Spinal cord (tissue), 10 donors: Measurements from ENCODE around the gene AGMO. TPM values are rescaled to one million over a fixed set of nuclear protein-coding genes. Genes with fewer than 3 reads are reported as not detected.

ENCODE experiments used
- DNase-seq, 6 donors: peaks; one replicate each; pipeline versions ENCODE4 v3.0.0 to v3.0.0-alpha.2; 2013 to 2015; ENCODE audit warnings: low spot score in 6 of 6, low read depth in 4 of 6
- H3K27ac ChIP-seq: one replicate; pipeline ENCODE4 v1.5.1; 2013; ENCODE audit warnings: low read depth, low read length, control low read depth
- H3K27me3 ChIP-seq: one replicate; pipeline ENCODE4 v1.6.1; 2013; ENCODE audit warnings: low read length; ENCODE audit not compliant: control insufficient read depth, insufficient read depth
- H3K36me3 ChIP-seq: one replicate; pipeline ENCODE4 v1.6.1; 2013; ENCODE audit warnings: low read length; ENCODE audit not compliant: control insufficient read depth, insufficient read depth
- H3K4me1 ChIP-seq: one replicate; pipeline ENCODE4 v1.6.1; 2013; ENCODE audit warnings: low read length; ENCODE audit not compliant: control insufficient read depth, insufficient read depth
- H3K4me3 ChIP-seq: one replicate; pipeline ENCODE4 v1.5.1; 2013; ENCODE audit warnings: low read depth, low read length, control low read depth
- H3K9me3 ChIP-seq: one replicate; pipeline ENCODE4 v1.6.1; 2013; ENCODE audit warnings: low read length; ENCODE audit not compliant: control insufficient read depth, insufficient read depth
- WGBS: methylation state at CpG from one replicate; pipeline ENCODE4 v1.1.5; 2013; ENCODE audit warnings: missing lambda C conversion rate; ENCODE audit not compliant: insufficient coverage; 5-methylcytosine and 5-hydroxymethylcytosine counted together
- polyA plus RNA-seq, 2 donors: library from polyadenylated mRNA; unstranded; fragments of 120-200 nt; gene quantifications; one replicate each; pipeline ENCODE4 v1.2.1, GENCODE V29; 2013; ENCODE audit not compliant: insufficient read length in 2 of 2
- total RNA-seq, 2 donors: library from RNA; depleted of rRNA in 1 of 2; stranded (reverse); fragments of 120-200 nt in 1 of 2; fragments of >200 nt in 1 of 2; gene quantifications; one replicate each; pipeline versions ENCODE4 v1.2.3 to v1.2.4, GENCODE V29; 2013 to 2014
- donor health status: healthy.

AGMO gene
- total and polyA plus RNA-seq, 4 donors = 0.30 to 2.9 (median 1.0) TPM

GRCh38 chr7:15567036-15567435 is 5.2 kb upstream of the AGMO start:
- no CpG with 5 or more reads among the region's 3 CpGs for WGBS
- no peaks in the 10 kb centered on the region for H3K36me3 ChIP-seq
- DNase-seq = no peak

GRCh38 chr7:15566476-15566875 is 4.7 kb upstream of the AGMO start:
- no peak for DNase-seq
- H3K27me3 ChIP-seq = no peaks in the 10 kb centered on the region
- no peak overlapping the region for H3K4me3 ChIP-seq
- H3K36me3 ChIP-seq = no peaks in the 10 kb centered on the region
- H3K9me3 ChIP-seq = no peaks in the 10 kb centered on the region
- 72% methylated on average over 3 of the region's 5 CpGs for WGBS
- H3K27ac ChIP-seq = no peak overlapping the region
- H3K4me1 ChIP-seq = no peaks in the 10 kb centered on the region

More at GRCh38 chr7:15567036-15567435, 5.2 kb upstream of the AGMO start:
- Histone ChIP-seq H3K9me3 (no peaks in the 10 kb centered on the region), H3K27ac (no peak overlapping the region), H3K27me3 (no peaks in the 10 kb centered on the region), H3K4me3 (no peak overlapping the region), H3K4me1 (no peaks in the 10 kb centered on the region)

GRCh38 chr7:15560968-15561367 is 847 bp downstream of the AGMO start:
- no peaks in the 10 kb centered on the region for H3K4me1 ChIP-seq
- H3K27ac ChIP-seq = peak overlapping the region; percentile 72
- WGBS = no CpG with 5 or more reads among the region's 1 CpG
- no peaks in the 10 kb centered on the region for H3K36me3 ChIP-seq
- H3K4me3 ChIP-seq = no peak overlapping the region
- no peak for DNase-seq
- no peaks in the 10 kb centered on the region for H3K27me3 ChIP-seq
- H3K9me3 ChIP-seq = no peaks in the 10 kb centered on the region

- H3K27ac ChIP-seq = peak overlapping the region; percentile 11
- H3K4me1 ChIP-seq = no peaks in the 10 kb centered on the region
- no CpG with 5 or more reads among the region's 3 CpGs for WGBS
- no peaks in the 10 kb centered on the region for H3K9me3 ChIP-seq
- H3K36me3 ChIP-seq = no peaks in the 10 kb centered on the region
- peak in 1 of 6 donors; percentile 45 for DNase-seq
- no peaks in the 10 kb centered on the region for H3K27me3 ChIP-seq
- no peak overlapping the region for H3K4me3 ChIP-seq
Measured at GRCh38 chr7:15559416-15559928, 2.3 kb downstream of the AGMO start.

GRCh38 chr7:15558756-15559155 is 3.1 kb downstream of the AGMO start:
- no peaks in the 10 kb centered on the region for H3K36me3 ChIP-seq
- H3K27me3 ChIP-seq = no peaks in the 10 kb centered on the region
- no peaks in the 10 kb centered on the region for H3K4me1 ChIP-seq
- no peak for DNase-seq
- H3K27ac ChIP-seq = no peak overlapping the region
- H3K4me3 ChIP-seq = no peak overlapping the region
- H3K9me3 ChIP-seq = no peaks in the 10 kb centered on the region
- no CpG with 5 or more reads among the region's 2 CpGs for WGBS

- H3K4me1 ChIP-seq = no peaks in the 10 kb centered on the region
- no peaks in the 10 kb centered on the region for H3K36me3 ChIP-seq
- no peak for DNase-seq
- no peaks in the 10 kb centered on the region for H3K27me3 ChIP-seq
- no peaks in the 10 kb centered on the region for H3K9me3 ChIP-seq
- H3K4me3 ChIP-seq = no peak overlapping the region
- no peak overlapping the region for H3K27ac ChIP-seq
Measured at GRCh38 chr7:15557686-15558085, 4.1 kb downstream of the AGMO start.

GRCh38 chr7:15557186-15557585 is 4.6 kb downstream of the AGMO start:
- Histone ChIP-seq H3K4me1 (no peaks in the 10 kb centered on the region), H3K4me3 (no peak overlapping the region), H3K36me3 (no peaks in the 10 kb centered on the region), H3K27ac (peak overlapping the region; percentile 44), H3K9me3 (no peaks in the 10 kb centered on the region), H3K27me3 (no peaks in the 10 kb centered on the region)
- peak in 1 of 6 donors; percentile 28 for DNase-seq
- whole genome bisulfite sequencing = 39% methylated on average over 3 of the region's 8 CpGs

- no peak overlapping the region for H3K4me3 ChIP-seq
- no CpG with 5 or more reads among the region's 4 CpGs for WGBS
- H3K27ac ChIP-seq = no peak overlapping the region
- no peaks in the 10 kb centered on the region for H3K4me1 ChIP-seq
- no peaks in the 10 kb centered on the region for H3K36me3 ChIP-seq
- H3K9me3 ChIP-seq = no peaks in the 10 kb centered on the region
- DNase-seq = no peak
- no peaks in the 10 kb centered on the region for H3K27me3 ChIP-seq
Measured at GRCh38 chr7:15556339-15557105, 5.3 kb downstream of the AGMO start.

GRCh38 chr7:15555381-15555859 is 6.4 kb downstream of the AGMO start:
- no peaks in the 10 kb centered on the region for H3K36me3 ChIP-seq
- DNase-seq = peak in 2 of 6 donors; percentile 39 to 68
- H3K4me1 ChIP-seq = no peaks in the 10 kb centered on the region
- H3K4me3 ChIP-seq = no peak overlapping the region
- H3K27me3 ChIP-seq = no peaks in the 10 kb centered on the region
- H3K9me3 ChIP-seq = no peaks in the 10 kb centered on the region
- no CpG with 5 or more reads among the region's 4 CpGs for WGBS
- H3K27ac ChIP-seq = no peak overlapping the region

- no peaks in the 10 kb centered on the region for H3K27me3 ChIP-seq
- no CpG with 5 or more reads among the region's 3 CpGs for WGBS
- DNase-seq = no peak
- H3K4me3 ChIP-seq = no peak overlapping the region
- H3K27ac ChIP-seq = no peak overlapping the region
- H3K36me3 ChIP-seq = no peaks in the 10 kb centered on the region
- H3K4me1 ChIP-seq = no peaks in the 10 kb centered on the region
- no peaks in the 10 kb centered on the region for H3K9me3 ChIP-seq
Measured at GRCh38 chr7:15554744-15555143, 7.1 kb downstream of the AGMO start.
